ENCODE results near the gene SPTAN1.
"Not testable (repeated sequence)": the region's sequence is repeated elsewhere in the genome, so short reads cannot be mapped to it uniquely, and the experiment has no call there.

Gene SPTAN1

DNA sequence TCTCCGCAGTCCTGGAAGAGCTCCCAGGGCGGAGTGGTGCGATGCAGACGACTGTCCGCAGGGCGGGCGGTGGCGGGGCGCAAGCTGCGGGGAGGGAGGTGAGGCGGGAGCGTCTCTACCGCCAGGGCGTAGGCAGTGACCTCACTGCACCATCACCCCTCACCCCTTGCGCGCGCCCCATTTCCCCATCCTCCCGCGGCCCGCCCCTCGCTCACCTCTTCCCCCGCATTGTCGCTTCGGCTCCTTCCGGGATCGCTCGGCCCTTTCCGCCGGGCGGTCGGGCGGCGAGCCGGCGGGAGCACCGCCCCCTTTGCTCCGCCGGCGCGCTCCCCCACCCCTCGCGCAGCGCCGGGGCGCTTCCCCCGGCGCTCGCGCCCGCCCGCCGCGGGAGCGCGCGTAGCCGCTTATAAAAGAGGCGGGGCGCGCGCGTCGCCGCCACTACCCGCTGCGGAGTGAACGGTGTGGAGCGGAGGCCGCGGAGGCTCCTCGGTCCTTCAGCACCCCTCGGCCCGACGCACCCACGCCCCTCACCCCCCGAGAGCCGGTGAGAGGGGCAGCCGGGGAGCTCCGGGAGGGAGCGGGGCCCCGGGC lies at the start of gene SPTAN1:
SPTAN1 (plus strand) TSS at position 435 of the 591 bp plus-strand sequence. CDS start 14,154 bp downstream, outside the sequence.
- DNase-seq = peak; percentile 95

DNA sequence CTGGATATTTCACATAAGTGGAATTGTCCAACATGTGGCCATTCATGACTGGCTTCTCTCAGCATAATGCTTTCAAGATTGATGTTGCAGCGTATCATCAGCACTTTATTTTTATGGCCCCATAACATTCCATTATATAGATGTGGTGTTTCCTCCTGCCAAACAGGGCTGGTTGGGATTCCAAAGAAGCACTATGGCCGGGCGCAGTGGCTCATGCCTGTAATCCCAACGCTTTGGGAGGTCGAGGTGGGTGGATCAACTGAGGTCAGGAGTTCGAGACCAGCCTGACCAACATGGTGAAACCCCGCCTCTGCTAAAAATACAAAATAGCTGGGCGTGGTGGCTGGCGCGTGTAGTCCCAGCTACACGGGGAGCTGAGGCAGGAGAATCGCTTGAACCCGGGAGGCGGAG lies 49.0 kb upstream of the SPTAN1 start:
- DNase-seq = not testable (repeated sequence)

DNA sequence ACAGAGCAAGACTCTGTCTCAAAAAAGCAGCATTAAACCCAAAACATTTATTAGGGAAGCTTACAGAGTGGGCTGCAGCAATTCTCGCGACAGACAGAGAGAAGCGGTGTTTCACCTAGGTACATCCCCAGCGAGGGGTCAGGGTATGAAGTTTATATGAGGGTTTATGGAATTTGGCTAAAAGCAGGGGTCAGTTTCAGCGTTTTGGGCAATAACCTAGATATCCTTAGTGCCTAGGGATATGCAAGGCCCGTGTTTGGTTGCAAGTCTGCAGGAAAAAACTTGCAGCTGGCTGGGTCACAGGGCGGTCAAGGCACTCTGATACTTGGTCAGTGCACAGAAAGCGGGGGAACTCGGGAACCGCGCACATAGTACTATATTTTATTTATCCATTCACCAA lies 48.5 kb upstream of the SPTAN1 start:
- no peak for DNase-seq

DNA sequence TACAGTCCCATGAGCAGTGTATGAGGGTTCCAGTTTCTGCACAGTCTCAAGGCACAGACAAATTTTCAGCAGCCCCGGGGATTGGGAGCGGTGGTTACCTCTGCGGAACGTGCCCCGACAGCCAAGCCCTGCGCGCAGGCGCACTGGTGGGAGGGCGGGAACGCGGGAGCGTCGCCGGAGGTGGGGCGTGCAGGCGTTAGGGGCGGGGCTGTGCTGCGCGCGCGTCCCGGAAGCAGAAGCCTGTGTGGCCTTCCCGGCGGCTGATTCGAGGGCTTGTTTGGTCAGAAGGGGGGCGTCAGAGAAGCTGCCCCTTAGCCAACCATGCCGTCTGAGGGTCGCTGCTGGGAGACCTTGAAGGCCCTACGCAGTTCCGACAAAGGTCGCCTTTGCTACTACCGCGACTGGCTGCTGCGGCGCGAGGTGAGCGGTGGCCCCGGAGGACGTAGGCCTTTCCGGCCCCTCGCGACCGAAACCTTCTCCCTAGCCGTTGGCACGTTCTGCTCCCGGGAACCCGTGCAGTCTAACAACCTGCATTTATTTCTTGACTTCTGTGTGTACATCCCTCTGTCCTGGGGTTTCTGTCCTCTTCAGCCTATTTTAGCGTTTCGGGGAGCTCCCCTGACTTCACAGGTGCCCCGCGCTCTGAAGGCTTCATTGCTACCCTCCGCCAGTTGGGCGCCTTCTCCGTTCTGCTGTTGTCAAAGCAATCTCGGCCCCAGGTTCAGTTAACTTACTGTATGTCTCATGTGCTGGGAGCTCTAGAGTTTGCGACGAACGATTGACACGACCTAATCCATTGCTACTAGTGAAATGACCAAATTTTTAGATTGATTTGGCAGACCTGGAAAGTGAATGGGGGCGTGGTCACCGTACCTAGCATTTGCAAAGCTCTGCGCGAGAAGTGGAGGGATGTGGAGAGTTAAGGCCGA lies 47.6 kb upstream of the SPTAN1 start, which contains the start of gene GLE1:
GLE1 (plus strand) TSS at position 235 of the 929 bp plus-strand sequence; CDS start at position 322, 87 bp downstream.
- DNase-seq = peak; percentile 77

DNA sequence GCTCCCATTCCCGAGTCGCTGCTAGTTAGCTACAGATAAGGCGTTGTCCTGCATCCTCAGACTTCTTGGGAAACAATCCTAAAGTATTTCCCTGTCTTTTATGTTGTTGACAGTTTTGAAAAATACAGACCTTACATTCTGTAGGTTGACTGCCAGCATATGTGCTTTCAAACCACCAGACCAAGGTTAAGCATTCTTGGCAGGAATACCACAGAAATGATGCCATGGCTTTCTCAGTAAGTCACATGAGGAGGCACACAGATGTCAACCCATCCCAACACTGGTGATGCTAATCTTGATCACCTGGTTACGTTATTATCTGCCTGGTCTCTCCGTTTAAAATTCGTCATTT lies 47.0 kb upstream of the SPTAN1 start:
- peak; percentile 4 for DNase-seq

DNA sequence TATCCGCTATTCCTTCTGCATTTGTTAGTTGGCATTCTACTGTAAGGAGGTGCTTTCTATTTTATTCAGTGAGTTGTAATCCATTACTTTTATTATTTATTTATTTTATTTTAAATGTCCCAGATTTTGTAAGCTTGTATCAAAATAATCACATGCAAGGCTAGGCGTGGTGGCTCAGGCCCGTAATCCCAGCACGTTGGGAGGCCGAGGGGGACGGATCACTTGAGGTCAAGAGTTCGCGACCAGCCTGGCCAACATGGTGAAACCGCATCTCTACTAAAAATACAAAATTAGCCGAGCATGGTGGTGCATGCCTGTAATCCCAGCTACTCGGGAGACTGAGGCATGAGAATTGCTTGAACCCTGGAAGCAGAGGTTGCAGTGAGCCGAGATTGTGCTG lies 46.5 kb upstream of the SPTAN1 start:
- DNase-seq = not testable (repeated sequence)

DNA sequence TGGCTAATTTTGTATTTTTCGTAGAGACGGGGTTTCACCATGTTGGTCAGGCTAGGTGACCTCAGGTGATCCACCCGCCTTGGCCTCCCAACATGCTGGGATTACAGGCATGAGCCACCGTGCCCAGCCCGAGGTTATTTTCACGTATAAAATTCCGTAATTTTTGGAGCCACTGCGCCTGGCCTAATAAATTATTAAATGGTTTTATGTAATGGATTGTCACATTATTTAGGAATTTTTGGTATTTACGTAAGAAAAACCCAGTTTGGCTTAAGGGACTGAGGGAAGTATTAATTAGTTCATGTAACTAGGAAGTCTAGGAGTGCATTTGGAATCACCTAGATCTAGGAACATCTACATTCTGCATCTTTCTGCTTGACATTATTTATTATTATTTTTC lies 39.6 kb upstream of the SPTAN1 start:
- DNase-seq = no peak

DNA sequence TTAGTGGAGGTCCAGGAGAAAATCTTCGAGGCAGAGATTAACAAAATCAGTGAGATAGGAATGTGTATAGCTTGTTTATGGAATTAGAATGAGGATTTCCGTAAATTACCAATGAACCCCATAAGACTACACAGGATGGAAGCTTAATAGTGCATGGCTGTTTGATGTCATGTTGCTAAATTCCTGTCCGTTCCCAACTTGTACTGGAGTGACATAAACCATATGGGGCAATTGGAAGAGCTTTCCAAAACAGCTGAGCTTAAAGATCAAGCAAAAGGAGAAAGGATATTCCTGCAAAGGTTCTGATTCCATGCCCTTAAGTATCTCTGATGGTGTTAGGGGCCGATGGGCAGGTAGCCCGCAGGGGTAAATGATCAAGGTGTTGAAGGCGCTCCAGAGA lies 30.4 kb upstream of the SPTAN1 start:
- no peak for DNase-seq

DNA sequence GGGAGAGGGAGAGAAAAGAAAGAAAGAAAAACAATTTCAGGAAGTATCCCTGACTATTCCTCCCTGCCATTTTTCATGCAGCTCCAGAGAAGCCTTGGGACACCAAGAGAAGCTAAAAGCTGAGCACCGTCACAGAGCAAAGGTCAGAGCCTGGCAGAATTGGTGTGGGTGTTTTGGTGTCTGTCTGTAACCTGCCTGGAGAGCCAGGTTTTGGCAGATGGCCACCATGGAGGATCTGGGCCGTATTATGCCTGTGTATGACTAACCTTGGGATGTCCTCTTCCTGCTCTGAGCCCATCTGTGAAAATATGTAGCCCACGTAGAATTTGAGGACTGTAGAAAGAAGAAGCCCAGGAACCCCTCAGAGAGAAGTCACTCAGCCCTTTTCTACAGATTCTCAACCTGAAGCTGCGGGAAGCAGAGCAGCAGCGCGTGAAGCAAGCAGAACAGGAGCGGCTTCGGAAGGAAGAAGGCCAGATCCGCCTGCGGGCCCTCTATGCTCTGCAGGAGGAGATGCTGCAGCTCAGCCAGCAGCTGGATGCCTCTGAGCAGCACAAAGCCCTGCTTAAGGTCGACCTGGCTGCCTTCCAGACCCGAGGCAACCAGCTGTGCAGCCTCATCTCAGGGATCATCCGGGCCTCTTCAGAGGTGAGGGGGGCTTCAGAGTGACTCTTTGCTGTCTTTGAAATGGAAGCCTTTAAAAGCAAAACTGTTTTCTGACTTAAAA lies 29.0 kb upstream of the SPTAN1 start:
- DNase-seq = no peak

DNA sequence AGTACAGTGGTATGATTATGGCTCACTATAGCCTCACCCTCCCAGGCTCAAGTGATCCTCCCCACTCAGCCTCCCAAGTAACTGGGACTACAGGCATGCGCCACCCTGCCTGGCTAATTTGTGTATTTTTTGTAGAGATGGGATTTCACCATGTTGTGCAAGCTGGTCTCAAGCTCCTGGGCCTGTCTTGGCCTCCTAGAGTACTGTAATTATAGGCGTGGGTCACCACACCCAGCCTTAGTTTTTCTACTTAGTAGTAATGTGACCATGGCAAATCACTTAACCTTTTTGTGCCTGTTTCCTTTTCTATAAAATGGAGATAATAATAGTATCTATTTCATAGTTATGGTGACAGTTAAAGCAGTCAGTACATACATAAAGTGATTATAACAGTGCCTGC lies 25.7 kb upstream of the SPTAN1 start:
- no peak for DNase-seq

DNA sequence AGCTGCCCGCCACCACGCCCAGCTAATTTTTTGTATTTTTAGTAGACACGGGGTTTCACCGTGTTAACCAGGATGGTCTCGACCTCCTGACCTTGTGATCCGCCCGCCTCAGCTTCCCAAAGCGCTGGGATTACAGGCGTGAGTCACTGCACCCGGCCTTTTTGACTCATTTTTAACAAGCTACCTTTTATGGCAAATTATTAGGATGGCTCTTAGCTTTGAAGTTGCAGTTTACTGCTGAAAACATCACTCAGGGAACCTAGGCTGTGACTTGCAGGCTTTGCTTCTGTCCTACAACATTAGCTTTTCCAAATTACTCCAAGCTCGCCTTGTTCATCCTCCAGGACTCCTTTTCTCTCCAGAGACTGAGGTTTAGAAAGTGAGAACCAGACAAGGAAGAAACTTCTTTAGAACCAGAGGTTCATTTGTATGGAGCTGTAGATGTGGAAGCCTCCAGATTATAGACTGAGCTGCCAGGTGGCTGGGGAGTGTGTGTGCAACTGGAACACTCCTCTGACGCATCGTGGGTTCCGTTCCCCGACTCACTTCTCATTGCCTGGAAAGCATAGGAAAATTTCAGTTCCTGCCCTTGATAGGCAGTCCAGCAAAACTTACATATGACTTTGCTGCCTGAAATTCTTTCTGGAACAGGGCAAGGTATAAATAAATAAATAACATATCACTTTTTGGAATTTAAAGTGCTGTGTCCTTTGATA lies 23.8 kb upstream of the SPTAN1 start:
- DNase-seq = no peak

DNA sequence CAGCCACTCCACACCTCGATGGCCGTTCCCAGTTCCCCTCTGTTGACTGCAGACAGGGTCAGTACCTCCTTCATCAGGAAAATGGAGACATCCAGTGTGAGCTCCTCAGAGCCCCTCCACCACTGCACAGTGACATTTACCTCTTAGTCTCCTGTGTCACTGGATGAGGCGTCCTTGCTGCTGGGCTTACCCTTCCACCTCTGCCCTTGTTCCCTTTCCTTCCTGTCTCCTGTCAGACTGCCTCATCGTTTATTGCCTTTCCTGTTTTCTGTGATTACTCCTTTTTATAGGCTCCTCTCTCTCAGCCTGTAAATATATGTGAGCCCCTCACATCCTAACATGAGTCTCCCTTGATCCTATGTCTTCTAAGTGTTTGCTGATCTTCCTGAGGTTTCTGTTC lies 23.2 kb upstream of the SPTAN1 start:
- DNase-seq = no peak

DNA sequence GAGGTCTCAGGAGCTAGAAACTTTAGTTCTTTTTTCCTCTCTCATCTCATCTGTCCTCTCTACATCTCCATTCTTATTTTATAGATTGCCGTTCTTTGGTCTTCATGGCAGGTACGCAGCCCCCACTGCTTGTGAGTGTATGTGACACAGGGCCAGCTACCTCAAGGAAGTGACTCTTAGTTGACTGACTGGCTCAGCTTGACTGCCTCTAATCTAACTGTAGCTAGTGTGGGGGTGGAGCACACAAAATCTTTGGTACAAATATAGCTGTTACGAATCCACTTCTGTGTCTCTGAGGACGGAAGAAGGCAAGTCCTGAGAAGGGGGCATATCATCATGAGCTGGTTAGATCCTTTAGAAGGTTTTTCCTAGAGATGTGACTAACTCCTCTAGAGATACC lies 19.8 kb upstream of the SPTAN1 start:
- no peak for DNase-seq

DNA sequence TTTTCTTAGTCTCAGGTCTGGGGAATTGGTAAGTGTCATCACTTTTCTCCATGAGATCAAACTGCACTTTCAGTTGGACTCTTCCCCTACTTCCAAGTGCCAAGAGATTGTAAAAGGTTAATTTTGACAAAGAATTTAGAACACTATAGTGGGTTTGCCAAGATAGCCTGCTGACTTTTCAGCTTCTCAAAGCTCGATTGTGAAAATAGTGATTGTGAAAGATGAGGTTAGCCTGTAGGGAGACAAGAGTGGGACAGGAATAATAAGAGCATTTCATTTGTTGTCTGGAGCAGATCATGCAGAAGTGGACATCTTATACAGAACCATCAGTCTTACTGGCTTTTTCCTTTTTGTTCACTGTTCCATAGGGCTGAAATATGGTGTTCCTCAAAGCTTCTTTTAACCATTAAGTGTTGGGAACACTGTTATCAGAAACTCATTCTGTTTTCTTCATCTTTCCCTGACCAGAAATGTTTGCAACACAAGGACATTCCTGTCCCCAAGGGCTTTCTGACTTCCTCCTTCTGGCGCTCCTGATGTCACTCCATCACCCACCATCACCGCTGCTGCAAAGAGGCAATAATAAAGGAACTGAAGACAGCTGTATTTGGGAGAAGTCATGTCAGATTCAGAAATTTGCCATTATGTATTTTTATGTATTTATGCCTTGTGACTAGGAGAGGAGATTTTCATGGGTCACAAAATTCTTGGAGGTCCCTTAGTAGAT lies 11.6 kb upstream of the SPTAN1 start:
- no peak for DNase-seq

DNA sequence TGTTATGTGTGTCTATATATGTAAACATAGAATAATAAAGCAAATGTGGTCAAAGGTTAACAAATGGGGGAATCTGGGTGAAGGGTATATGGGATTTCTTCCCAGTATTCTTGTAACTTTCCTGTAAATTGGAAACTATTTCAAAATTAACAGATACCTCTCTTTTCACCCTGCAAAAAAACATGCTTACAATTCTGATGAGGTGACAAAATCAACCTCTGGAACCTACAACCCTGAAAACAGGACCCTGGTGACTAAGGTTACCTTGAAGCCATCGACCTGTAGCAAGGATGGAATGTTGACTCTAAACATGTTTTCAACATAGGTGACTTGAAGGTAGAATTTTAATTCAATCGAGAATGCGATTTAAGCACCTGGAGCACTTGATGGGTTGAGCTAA lies 5.9 kb upstream of the SPTAN1 start:
- no peak for DNase-seq

DNA sequence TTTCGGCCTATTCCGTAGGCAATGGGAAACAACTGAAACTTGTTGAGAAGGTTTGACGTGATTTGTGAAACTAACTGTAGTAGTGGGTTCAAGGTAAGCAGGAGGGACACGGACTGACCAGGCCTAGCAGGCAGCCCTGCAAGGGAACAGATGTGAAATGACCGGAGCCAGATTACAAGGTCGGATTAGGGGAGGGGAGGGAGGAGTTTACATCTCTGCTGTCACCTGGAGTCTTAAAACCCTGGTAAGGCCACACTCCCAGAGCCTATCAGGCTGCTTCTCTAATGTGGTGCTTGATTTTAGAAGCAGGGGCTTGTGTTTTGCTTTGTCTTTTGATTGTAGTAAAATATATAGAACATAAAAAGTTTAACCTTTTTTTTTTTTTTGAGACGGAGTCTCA lies 3.5 kb upstream of the SPTAN1 start:
- no peak for DNase-seq

DNA sequence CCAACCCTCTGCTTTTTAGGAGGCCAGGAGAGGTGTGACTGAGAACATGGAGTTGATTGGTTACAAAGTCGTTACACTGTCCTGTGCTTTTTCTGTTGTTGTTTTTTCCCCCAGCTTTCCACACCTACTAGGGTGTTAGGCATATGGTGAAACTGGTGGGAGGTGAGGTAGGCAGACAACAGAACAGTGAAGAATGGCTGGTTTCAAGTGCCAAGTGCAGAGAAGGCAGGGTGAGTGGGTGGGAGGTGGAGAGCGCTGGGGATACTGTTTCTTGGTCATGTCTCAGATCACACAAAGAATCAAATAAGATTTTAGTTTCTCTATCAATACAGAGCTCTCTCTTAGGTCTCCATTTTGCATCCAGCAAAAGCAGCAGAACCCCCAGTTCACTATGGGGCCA lies 2.2 kb upstream of the SPTAN1 start:
- no peak for DNase-seq

DNA sequence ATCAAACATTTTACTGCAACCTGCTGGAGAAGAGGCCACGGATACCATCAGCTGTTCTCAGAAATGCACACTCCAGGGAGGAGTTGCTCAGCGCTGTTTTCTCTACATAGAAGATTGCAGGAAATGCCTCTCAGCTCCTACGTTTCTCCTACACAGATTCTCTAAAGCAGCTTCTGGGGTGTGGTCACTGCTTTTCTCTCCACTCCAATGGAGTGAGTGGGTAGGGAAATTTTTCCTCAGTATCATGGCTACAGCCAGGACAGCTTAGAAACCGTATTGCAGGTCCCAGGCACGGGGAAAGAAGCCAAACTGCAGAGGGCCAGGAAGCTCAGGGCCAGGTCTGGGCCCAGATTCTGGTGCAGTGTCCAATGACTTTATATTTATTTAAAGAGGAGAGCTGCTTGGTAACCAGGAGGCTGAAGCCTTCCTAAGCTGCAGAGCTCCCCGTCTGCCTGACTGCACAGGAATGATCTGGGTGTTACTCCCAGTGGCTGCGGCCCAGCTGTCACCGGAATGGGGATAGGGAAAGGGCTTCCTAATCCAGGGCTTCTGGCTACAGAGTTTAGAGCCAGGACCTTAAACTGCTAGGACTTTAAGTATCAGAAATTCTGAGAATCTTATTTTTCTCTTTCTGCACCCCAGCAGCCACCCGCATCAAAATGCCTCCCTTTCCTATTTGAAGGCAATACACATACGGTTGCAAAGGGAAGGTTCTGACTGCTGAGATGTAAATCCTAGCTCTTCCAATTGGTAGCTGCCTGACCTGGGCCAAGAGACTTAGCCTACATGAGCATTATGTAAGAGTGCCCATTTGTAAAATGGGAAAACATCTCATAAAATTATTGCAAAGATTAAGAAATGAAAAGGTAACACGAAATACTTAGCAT lies 1.4 kb upstream of the SPTAN1 start:
- peak; percentile 76 for DNase-seq

DNA sequence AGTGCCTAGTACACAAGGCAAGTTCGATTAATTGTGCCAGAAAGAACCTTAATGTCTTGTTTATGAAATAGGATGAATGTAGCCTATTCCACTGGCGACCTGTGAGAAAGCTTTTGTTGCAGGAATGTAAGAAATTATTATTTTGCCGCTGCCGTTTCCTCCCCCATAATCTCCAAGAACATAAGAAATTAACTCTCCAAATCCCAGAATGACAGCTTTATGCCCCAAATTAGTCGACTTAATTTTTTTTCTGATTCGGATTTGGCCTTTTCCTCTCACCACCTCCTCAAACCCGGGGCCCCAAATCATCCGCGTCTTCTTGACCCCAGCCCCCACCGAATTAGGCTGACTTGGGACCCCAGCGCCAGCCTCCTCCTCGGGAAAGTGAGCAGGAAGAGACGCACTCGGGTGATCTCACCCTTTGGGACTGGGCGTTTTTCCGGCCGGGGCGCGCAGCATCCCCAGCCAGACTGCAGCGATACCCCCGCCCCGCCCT lies 682 bp upstream of the SPTAN1 start:
- no peak for DNase-seq

DNA sequence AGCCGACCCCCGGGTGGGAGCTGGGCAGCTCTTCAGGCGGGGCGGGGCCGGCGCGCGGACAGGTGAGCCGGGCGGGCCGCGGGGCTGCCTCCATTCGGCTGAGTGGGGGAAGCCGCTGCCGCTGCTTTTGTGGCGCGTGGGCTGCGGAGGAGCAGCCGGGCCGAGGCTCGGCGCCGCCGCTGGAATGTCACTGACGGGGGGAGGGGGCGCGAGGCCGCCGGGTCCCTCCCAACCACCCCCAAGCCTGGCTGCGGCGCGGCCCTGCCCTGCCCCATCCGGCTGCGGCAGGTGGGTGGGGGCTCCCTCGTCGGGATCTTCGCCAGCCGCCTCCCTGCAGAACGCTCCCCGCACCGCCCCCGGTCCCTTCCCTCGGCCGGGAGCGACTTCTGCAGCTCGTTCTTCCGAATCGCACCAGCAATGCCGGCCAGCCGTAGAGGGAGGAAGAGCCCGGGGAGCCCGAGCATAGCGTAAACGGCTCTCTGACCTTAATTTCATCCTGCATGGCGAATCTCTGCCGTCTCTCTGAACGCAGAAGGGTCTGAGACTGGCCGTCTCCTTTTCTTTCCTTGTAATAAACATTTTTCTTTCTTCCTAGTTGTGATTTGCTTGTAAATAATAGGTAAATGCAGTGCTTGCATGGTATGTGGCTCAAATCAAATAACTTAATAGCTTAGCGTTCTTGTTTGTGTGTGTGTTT lies 505 bp downstream of the SPTAN1 start:
- peak; percentile 45 for DNase-seq
